IPS-NIHi11 (cell line): ENCODE results near the gene SRF.
"Not testable (repeated sequence)": the region's sequence is repeated elsewhere in the genome, so short reads cannot be mapped to it uniquely, and the experiment has no call there.

Experiments used
- DNase-seq: peaks from one replicate; pipeline ENCODE4 v3.0.0; 2012; ENCODE audit warnings: mixed read lengths, low spot score

Gene SRF

DNA sequence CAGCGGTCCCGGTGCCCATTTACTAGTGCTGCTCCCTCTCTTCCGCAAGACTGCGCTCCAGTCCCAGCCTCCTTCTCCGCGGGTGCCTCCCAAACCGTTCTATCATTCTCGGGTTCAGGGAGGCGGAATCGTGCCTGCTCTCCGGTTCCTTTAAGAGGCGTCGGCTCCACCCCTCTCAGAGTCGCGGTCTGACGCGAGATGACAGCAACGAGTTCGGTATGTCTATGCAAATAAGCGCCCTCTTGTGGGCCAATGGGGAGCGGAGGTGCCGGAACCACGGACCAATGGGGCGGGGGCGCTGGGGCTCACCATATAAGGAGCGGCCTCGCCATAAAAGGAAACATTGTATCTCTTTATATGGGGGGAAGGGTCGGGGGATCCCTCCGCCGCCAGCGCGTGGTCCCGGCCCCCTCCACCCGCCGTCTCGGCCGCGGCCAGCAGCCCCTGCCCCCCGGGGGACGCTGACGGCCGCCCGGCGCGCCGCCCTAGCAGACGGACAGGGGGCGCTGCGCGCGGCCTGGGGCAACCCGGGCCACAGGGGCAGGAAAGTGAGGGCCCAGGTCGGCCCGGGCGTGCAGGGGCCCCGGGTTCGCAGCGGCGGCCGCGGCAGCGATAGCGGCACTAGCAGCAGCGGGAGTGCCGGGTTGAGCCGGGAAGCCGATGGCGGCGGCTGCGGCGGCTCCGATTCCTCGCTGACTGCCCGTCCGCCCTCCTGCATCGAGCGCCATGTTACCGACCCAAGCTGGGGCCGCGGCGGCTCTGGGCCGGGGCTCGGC is at the start of gene SRF:
SRF (plus strand) TSS at position 339 of the 776 bp plus-strand sequence; CDS start at position 727, 388 bp downstream.
- peak; percentile 86 for DNase-seq

DNA sequence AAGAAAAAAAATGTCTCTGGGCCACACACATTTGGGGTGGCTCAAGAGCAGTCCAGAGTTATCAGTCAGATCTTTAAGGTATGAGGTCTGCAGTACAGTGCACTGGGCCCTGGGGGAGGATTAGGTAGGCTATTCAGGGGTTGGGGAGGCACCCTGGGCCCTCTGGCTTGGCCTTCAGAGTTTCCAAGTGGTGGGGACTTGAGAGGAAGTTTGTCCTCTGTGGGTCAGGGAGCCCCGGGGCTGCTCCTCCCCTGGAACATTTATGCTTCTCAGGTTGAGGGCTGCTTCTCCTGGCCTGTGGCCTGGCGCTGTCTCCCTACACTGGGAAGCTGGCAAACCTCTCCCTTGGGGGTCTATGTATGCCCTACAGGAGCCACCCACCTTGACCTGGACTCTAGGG is 48.9 kb upstream of the SRF start:
- DNase-seq, result no peak

DNA sequence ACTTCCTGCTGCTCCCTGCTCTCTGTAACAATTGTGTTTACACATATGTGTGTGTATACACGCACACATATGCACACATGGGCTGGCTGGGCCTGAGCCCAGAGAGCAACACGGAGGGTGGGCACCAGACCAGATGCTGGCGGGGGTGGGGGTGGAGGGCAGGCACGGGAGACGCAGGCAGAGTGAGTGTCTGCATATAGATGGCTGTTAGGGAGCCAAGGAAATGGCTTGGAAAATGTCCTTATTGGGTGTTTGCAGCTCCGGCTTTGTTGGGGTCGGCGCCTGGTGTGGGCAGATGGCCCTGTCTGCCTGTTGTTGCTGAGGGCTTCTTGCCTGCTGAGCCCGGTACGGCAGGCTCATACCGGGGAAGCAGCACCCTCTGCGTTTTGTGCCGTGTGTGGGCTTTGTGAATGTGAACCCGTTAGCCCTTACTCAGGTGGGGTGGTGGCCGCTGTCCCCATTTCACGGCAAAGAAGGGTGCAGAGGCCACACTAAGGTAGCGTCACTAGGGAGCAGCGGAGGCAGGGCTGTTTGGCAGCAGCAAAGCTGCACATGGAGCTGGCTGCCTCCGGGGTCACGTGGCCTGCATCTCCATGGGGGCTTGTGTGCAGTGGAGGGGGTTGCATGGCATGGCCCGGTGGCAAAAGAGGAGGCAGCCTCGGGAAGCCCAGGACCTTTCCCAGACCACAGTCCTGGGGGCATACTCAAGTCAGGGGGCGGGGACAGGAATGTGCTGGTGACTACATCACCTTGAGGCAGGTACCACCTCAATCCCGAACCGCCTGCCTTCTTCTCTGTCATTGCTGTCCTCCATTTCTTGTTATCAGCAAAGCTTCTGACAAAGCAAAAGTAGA is 47.4 kb upstream of the SRF start:
- no peak for DNase-seq

DNA sequence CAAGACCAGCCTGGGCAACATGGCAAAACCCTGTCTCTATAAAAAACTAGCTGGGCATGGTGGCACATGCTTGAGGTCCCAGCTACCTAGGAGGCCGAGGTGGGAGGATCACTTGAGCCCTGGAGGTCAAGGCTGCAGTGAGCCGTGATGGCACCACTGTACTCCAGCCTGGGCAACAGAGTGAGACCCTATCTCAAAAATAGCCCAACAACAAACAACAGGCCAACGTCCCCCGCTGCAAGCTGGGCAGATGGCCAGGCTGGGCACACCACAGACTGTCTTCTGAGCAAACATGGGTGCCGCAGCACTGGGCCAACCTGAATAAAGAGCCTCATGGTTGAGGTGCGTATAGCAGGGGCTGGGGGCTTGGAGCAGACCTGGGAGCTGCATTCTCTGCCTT is 46.6 kb upstream of the SRF start:
- DNase-seq, result no peak

DNA sequence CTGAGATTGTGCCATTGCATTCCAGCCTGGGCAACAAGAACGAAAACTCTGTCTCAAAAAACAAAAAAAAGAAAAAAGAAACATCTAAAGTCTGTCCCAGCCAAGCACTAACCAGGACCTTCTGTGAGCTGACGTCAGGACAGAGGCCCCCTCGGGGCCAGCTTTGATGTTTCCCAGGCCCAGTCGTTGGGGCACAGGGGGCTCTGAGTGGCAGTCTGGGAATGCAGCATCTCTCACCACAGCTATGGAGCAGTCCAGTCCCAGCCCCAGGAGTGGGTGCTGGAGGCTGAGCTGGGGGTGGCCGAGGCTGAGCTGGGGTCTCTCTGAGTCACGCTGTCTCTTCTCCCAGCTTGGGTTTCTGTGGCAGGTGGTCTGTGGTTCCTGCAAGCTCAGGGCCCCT is 46.0 kb upstream of the SRF start:
- DNase-seq, result no peak

DNA sequence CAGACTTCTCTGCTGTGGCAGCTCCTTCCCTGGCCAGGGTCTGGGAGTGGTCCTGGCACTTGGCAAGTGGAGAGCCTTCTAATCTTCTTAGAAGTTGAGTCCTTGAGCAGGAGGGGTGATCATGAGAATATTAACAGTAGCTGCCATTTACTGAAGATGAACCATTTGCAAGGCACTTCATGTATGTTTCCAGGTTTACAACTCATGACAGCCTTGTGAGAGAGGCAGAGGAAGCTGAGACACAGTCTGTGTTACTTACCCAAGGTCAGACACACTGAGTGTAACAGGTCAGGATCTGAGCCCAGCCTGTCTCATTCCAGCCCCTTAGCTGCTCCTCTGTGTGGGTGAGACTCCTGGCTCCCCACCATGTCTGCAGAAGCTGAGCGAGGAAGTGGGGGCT is 45.5 kb upstream of the SRF start:
- no peak for DNase-seq

DNA sequence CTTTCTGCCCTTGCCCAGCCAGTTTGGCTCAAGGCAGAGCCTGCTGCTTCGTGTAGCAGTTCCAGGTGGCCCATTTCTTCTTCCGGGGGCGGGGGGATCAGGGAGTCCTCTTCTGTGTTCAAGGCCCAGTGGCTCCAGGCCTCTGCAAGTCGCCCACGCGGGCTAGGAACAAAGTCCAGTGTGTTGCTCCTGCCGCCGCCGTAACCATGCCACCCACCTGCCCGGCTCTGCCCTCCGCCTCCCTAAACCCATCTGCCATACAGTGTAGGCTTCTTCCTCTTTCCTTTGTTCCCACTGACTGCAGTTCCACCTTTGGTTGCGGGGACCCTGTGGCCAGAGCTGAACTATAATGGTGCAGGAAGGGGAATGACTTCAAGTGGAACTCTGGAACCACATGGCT is 43.9 kb upstream of the SRF start:
- DNase-seq, result no peak

DNA sequence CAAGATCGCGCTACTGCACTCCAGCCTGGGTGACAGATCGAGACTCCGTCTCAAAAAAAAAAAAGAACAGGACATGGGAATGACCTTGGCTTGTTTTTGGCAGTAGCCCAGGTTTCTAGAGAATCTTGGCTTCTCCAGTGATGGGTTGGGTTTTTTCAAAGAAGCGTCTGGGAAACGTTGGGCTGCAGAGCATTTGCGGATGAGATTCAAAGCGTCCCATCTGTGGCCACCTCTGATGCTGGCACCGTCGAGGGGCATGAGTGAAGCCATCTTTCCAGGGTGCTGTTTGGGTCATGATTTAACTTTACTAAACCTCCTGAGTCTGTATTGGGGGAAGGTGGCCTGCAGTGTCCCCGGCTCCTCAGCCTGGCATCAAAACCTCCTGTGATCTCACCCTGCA is 43.2 kb upstream of the SRF start:
- DNase-seq, result no peak

DNA sequence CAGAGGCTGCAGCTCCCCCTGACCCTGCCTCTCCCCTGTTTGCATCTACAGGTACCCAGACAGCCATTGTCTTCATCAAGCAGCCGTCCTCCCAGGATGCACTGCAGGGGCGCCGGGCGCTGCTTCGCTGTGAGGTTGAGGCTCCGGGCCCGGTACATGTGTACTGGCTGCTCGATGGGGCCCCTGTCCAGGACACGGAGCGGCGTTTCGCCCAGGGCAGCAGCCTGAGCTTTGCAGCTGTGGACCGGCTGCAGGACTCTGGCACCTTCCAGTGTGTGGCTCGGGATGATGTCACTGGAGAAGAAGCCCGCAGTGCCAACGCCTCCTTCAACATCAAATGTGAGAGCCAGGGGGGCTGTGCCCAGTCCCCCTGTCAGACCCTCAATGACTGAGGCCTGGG is 42.1 kb upstream of the SRF start:
- no peak for DNase-seq

DNA sequence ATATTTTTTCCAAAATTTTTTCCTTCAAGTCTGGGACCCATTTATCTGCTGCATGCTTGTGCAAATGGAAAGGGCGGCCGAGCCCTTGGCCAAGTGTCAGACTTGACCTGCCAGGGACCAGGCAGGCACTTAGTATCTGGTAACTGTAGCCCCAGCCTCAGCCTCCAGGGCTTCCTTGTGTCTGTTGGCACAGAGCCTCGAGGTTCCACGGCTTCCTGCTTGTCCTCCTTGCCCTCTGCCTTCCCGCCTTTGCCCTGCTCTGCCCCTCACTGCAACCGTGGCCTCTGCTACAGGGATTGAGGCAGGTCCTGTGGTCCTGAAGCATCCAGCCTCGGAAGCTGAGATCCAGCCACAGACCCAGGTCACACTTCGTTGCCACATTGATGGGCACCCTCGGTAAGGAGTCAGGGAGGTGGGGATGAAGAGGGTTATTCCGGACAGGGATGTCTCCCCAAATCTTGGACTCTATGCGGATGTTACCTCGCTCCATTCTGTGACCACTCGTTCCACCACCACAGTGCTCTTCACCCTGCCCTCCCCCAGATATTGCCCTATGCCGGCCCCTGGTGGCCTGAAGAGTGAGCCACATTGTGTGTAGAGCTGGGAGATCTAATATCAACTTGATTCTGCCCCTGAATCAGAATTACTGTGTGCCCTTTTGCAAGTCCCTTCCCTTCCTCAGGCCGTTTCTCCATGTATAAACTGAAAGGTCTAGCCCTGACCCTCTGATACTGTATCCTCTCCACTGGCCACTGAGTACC is 41.5 kb upstream of the SRF start:
- DNase-seq, result peak; percentile 70

DNA sequence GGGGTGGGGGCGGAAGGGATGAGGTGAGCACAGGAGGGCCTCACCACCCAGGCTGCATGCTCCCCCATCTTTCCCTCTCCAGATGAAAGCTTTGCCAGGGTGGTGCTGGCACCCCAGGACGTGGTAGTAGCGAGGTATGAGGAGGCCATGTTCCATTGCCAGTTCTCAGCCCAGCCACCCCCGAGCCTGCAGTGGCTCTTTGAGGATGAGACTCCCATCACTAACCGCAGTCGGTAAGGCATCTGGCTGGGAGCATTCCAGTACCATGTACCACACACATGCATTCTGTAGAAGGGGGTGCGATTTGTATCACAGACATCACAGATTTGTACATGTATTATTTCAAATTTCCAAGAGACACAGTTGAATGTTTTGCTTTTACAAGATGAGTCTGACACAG is 40.6 kb upstream of the SRF start:
- no peak for DNase-seq

DNA sequence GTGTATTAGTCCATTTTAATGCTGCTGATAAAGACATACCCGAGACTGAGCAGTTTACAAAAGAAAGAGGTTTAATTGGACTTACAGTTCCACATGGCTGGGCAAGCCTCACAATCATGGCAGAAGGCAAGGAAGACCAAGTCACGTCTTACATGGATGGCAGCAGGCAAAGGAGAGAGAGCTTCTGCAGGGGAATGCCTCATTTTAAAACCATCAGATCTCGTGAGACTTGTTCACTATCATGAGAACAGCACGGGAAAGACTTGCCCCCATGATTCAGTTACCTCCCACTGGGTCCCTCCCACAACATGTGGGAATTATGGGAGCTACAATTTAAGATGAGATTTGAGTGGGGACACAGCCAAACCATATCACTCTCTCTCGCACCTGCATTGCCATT is 39.7 kb upstream of the SRF start:
- DNase-seq, result not testable (repeated sequence)

DNA sequence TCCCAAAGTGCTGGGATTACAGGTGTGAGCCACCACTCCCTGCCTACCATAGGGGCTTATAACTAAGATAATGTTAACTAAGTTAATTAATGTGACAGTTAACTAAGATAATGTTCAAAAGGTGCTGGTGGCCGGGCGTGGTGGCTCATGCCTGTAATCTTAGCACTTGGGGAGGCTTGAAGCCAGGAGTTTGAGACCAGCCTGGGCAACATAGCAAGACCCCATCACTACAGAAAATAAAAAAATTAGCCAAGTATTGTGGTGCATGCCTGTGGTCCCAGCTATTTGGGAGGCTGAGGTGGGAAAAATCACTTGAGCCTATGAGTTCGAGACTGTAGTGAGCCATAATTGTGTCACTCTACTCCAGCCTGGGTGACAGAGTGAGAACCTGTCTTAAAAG is 32.8 kb upstream of the SRF start:
- no peak for DNase-seq

DNA sequence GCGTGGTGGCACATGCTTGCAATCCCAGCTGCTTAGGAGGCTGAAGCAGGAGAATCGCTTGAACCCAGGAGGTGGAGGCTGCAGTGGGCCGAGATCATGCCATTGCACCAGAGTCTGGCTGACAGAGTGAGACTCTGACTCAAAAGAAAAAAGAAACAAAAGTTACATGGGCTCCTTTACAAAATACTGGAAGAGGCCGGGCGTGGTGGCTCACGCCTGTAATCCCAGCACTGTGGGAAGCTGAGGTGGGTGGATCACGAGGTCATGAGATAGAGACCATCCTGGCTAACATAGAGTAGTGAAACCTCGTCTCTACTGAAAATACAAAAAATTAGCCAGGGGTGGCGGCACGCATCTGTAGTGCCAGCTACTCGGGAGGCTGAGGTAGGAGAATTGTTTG is 31.1 kb upstream of the SRF start:
- not testable (repeated sequence) for DNase-seq

DNA sequence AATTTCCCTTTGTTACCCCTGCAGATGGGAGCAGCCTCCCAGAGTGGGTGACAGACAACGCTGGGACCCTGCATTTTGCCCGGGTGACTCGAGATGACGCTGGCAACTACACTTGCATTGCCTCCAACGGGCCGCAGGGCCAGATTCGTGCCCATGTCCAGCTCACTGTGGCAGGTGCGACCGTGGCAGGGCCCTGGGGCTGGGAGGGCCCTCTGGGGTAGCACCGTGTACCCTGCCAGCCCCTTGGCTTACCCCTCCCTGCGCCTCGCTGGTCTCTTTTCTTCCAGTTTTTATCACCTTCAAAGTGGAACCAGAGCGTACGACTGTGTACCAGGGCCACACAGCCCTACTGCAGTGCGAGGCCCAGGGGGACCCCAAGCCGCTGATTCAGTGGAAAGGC is 29.4 kb upstream of the SRF start:
- DNase-seq, result no peak

DNA sequence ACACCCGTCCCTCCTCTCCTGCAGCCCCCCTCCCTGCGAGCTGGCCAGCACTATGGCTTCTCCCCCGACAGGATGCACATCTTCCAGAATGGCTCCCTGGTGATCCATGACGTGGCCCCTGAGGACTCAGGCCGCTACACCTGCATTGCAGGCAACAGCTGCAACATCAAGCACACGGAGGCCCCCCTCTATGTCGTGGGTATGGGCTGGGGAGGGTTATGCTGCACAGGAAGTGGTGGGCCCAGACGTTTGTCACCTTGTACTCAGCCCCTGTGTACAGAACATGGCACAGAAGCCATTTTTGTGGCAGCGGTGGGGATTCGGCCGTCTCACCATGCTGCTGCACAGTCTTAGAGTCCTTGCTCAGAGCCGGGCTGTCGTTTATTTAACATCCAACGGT is 29.0 kb upstream of the SRF start:
- DNase-seq, result no peak

DNA sequence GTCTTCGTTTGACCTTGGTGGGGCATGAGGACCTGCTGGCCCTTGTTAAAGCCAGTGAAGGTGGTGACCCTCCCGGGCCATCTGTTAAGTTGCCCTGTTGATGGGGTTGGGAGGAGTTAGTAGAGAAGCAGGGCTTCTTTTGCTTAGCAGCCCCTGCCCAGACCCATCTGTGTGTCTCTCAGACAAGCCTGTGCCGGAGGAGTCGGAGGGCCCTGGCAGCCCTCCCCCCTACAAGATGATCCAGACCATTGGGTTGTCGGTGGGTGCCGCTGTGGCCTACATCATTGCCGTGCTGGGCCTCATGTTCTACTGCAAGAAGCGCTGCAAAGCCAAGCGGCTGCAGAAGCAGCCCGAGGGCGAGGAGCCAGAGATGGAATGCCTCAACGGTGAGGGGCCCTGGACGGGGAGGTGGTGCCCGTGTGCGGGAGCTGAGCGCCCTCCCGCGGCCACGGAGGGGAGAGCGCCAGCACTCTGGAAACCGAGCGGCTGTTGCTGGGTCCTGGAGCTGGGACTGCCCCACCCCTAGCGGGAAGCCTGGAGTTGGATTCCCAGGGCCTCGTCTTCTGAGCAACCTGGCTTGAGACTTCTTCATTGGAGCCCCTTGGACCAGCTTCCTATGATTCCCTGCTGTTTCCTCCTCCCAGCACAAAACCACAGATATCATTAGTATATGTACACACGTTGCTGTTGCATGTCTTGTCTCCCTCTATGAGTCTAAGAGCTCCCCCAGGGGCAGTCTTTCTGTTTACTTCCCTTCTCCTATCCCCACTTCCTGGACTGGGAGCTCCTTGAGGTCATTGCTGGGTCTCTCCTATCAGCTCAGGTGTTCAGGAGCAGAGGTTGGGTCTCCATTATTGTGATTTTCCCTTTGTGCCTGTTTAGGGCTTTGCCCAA is 27.6 kb upstream of the SRF start:
- DNase-seq, result peak; percentile 99

DNA sequence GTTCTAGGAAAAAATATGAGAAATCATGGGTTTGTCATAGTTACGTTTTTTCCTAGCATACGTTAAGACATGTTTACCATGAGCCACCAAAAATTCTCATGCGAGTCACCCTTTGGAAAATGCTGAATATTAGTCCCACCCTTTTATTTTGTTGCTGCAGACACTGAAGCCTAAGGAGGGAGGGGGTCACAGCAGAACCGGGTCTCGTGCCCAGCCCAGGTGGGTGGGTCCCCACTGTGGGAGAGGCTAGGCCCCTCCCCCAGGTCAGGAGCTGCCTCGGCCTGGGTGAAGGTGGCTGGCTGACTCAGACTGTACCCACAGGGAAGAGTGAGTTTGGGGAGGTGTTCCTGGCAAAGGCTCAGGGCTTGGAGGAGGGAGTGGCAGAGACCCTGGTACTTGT is 26.2 kb upstream of the SRF start:
- no peak for DNase-seq

DNA sequence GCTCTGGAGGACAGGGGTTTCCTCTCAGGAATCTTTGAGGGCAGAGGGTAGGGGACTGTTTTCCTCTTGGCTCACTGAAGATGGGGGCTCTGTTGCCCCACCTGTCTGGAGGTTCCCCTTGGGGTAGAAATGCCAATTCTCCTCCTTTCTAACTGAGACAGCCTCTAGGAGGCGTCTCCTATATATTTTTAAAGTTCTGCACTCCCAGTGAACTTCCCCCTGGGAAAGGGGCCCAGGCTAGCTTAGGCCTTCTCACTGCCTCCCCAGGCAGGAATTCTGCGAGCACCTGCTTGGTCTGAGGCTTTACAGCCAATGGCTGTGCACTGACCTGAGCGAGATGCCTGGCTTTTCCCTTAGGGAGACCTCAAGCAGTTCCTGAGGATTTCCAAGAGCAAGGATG is 24.8 kb upstream of the SRF start:
- DNase-seq, result no peak

DNA sequence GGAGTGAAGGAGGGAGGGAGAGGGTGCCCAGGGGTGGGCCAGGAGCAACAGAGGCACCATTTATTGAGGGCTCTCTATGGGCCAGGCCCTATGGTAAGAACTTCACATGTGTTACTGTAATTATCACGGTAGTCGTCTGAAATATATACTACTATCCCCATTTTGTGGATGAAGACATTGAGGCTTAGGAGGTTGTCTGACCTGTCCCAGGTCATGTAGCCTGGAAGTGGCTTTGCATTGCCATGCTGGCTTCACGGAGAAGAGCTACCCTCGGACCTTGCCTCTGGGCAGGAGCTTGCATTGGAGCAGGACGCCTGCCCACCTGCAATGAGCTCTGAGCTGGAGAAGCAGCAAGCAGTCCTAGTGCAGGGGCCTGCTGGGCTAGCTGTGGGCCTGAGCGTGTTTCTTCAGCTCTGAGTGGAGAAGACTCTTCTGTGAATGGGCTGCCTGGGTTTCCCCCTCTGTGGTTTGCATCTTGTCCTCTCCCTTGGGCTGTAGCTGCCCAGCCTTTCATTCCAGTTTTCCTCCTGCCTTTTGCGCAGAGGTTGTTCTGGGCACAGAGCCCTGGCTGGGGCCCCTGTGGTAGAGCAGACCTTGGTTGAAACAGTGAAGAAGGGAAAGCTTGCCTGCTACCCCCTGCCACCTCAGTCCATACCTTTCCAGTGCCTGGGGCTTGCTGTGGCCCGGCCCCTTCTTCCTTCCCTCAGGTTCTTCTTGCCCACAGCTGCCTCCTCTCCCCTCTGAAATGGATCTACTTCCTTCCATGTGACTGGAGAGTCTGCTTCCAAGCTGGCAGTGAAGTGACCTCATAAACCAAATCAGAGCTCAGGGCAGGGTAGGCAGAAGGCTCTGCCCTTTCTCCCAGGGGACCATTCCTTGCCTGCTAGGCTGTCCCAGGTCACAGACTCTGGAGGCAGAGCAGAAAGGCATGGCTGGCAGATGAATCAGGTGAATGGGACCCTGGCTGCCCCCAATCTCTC is 24.1 kb upstream of the SRF start:
- DNase-seq, result no peak
